Amniotic epithelial cell (primary cell): ENCODE data around the gene TM4SF4.
"Not testable (repeated sequence)": the region's sequence is repeated elsewhere in the genome, so short reads cannot be mapped to it uniquely, and the experiment has no call there.

ENCODE experiments used
- DNase-seq: peaks from one replicate; pipeline ENCODE4 v3.0.0-alpha.2; 2010; ENCODE audit warnings: low read depth

Gene TM4SF4, protein sequence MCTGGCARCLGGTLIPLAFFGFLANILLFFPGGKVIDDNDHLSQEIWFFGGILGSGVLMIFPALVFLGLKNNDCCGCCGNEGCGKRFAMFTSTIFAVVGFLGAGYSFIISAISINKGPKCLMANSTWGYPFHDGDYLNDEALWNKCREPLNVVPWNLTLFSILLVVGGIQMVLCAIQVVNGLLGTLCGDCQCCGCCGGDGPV

DNA sequence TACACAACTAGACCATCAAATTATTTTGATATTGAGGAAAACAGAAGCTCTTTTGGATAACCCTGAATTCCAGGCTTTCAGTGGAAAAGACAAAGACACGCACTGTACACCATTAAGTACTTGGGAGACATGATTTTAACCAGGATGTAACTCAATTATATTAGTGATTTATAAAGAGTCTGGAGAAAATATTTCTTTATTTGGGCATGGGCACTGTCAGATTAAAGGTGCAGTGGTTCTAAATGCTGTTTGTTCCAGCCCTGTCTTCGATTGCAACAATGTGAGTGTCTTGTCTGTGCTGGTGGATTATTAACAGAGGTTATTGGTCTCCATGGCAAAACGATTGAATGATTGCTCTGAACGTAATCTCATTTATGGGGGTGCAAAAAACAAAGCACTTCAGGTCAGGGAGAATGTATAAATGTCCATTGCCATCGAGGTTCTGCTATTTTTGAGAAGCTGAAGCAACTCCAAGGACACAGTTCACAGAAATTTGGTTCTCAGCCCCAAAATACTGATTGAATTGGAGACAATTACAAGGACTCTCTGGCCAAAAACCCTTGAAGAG, at the start of gene TM4SF4:
Gene TM4SF4, plus strand, starts transcription at position 448 of the 568 bp plus-strand sequence. CDS start 181 bp downstream, outside the sequence.
- DNase-seq: no peak

DNA sequence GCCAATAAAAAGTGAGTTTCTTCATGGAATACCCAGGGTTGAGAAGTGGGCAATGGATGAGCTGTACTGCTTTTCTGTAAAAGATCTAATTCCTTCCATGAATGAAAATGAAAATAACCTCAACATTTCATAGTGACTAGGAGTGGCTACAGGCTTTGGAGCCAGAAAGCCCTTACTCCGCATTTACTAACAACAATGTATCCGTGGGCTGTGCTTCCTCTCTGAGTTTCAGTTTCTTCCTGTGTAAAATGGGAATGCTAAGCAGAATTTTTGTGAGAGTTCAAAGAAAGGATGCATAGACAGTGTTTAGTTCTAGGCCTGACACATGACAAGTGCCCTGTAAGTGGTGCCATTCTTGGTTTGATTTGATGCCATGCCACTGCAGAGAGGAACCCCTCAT, 49.6 kb upstream of the TM4SF4 start:
- DNase-seq: no peak

GRCh38 chr3:149426325-149426724, 48.2 kb upstream of the TM4SF4 start:
- no peak for DNase-seq

- DNase-seq: no peak
These were observed 46.4 kb upstream of the TM4SF4 start for GRCh38 chr3:149428087-149428486.

DNA sequence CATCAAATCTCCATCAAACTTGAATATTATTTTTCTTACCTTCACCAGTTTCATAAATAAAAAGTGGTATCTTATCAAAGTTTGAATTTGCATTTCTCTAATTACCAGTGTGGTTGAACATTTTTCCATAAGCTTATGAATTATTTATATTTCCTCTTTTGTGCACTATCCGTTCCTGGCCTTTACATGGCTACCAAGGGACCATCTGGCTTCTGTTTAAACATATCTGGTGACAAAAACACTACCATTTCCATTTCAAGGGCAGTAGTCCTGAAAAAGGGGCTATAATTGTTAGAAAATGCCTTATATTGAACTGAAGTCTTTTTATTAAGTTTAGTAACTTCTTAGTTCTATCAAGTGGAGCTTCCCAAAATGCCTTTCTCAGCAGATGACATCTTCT, 44.3 kb upstream of the TM4SF4 start:
- no peak for DNase-seq

GRCh38 chr3:149432149-149432548, 42.3 kb upstream of the TM4SF4 start:
- no peak for DNase-seq

- DNase-seq: peak; percentile 68
These were observed 38.3 kb upstream of the TM4SF4 start for GRCh38 chr3:149435996-149436885.

GRCh38 chr3:149437286-149437685, 37.2 kb upstream of the TM4SF4 start:
- no peak for DNase-seq

GRCh38 chr3:149437710-149438109, 36.8 kb upstream of the TM4SF4 start:
- DNase-seq: no peak

- DNase-seq: no peak
These were observed 35.5 kb upstream of the TM4SF4 start for GRCh38 chr3:149438981-149439380.

GRCh38 chr3:149441642-149442041, 32.9 kb upstream of the TM4SF4 start:
- DNase-seq: no peak

- DNase-seq: no peak
These were observed 32.5 kb upstream of the TM4SF4 start for GRCh38 chr3:149442043-149442442.

- peak; percentile 84 for DNase-seq
These were observed 31.5 kb upstream of the TM4SF4 start for GRCh38 chr3:149442851-149443544.

- DNase-seq: no peak
These were observed 31.0 kb upstream of the TM4SF4 start for GRCh38 chr3:149443545-149443912.

DNA sequence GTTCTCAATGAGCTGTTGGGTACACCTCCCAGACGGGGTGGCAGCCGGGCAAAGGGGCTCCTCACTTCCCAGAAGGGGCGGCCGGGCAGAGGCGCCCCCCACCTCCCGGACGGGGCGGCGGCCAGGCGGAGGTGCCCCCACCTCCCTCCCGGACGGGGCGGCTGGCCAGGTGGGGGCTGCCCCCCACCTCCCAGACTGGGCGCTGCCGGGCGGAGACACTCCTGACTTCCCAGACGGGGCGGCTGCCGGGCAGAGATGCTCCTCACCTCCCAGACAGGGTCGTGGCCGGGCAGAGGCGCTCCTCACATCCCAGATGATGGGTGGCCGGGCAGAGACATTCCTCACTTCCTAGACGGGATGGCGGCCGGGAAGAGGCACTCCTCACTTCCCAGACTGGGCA, 29.6 kb upstream of the TM4SF4 start:
- DNase-seq: not testable (repeated sequence)

DNA sequence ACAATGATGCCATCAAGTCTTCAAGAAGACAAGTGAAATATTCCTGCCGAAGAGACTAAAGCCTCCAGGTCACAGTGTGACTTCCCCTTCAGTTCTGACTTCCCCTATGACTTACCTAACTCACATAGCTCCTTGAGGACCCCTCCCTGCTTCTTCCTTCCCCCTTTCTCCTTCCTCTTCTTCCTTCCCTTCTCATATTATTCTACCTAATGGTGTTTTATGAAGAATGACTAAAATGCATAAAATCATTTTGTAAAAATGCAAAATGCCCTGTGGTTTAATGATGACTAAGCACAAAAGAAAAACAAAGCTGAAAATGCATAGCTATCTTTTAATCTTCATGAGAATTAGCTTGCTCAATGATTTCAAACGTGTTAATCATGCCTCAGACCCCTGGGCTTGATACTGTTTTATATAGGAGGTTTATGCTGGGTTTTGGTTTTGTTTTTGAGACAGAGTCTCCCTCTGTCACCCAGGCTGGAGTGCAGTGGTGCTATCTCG, 26.1 kb upstream of the TM4SF4 start:
- DNase-seq: peak; percentile 86

GRCh38 chr3:149449182-149449581, 25.3 kb upstream of the TM4SF4 start:
- DNase-seq: no peak

DNA sequence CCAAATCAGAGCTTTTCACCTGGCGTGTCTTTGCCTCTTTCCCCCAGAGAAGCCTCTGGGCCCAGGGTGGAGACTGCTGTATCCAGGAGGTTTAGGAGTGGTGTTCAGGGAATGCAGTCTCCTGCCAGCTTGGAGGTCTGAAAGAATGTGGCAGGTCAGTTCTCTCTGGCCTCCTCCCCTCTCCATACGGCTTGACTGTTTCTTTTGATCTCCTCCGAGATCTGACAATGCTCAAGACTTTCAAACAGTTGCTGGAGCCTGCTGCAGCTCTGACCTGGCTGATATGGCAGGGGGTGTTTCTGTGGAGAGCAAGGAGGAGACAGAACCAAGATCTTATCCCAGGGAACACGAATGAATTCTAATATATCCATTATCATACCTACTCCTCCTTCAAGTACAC, 24.7 kb upstream of the TM4SF4 start:
- DNase-seq: peak; percentile 51

DNA sequence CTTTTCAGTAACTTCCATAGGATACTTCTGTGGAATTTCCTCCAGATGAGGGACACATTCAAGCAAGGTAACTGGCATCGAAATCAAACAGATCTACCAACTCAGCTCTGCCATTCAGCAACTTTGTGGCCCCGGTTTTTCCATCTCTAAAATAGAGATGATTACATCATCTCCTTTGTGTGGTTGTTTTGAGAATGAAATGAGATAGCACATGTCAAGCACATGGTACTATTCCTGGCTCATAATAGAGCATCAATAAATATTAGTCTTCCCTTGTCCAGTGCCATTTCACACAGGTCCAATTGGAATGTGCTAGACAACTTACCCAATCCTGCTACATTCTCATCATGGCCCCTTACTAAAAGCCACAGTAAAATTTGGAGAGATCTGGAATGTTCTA, 24.2 kb upstream of the TM4SF4 start:
- DNase-seq: no peak

DNA sequence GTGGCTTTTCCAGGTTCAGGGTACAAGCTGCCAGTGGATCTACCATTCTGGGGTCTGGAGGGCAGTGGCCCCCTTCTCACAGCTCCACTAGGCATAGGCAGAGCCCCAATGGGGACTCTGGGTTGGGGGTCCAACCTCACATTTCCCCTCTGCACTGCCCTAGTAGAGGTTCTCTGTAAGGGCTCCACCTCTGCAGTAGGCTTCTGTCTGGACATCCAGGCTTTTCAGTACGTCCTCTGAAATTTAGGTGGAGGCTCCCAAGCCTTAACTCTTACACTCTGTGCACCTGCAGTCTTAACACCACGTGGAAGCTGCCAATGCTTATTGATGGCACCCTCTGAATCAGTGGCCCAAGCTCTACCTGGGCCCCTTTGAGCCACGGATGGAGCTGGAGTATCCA, 22.5 kb upstream of the TM4SF4 start:
- no peak for DNase-seq

GRCh38 chr3:149453140-149453805, 21.2 kb upstream of the TM4SF4 start:
- DNase-seq: no peak

- DNase-seq: peak; percentile 97
These were observed 19.8 kb upstream of the TM4SF4 start for GRCh38 chr3:149454746-149455145.
